ENCODE data around the gene ZIM2. TPM values are rescaled to one million over a fixed set of nuclear protein-coding genes. Genes with fewer than 3 reads are reported as not detected.
A peak's percentile ranks its signal among the peaks of the same experiment; 100 is the strongest.

The ZIM2 gene
- polyA plus RNA-seq, 10 donors: 1.1 to 5.5 (median 2.4) TPM

GRCh38 chr19:56839652-56840450 is 675 bp downstream of the ZIM2 start:
- peak; percentile 93 to 97 (median 95) for DNase-seq

DNA sequence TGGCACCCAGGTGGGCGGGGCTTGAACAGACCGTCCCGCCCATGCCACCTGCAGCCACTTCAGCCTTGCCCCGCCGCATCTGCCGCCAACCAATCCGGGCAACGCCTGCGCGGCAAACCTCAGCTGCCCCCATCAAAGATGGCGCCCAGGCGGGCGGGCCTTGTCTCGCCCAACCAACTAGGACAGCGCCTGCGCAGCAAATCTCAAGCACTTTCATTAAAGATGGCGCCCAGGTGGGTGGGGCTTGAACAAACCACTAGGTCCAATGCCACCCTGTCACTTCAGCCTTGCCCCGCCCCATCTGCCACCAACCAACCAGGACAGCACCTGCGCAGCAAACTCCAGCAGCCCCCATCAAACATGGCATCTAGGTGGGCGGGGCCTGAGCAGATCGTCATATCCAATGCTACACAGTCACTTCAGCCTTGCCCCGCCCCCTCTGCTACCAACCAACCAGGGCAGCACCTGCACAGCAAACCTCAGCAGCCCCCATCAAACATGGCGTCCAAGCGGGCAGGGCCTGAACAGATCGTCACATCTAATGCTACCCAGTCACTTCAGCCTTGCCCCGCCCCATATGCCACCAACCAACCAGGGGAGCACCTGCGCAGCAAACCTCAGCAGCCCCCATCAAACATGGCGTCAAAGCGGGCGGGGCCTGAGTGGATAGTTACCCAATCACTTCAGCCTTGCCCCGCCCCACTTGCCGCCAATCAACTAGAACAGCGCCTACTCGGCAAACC is 1.4 kb downstream of the ZIM2 start:
- peak; percentile 95 to 98 (median 95) for DNase-seq

- peak; percentile 58 to 86 (median 67) for DNase-seq
Measured at GRCh38 chr19:56838024-56838908, 2.3 kb downstream of the ZIM2 start.

DNA sequence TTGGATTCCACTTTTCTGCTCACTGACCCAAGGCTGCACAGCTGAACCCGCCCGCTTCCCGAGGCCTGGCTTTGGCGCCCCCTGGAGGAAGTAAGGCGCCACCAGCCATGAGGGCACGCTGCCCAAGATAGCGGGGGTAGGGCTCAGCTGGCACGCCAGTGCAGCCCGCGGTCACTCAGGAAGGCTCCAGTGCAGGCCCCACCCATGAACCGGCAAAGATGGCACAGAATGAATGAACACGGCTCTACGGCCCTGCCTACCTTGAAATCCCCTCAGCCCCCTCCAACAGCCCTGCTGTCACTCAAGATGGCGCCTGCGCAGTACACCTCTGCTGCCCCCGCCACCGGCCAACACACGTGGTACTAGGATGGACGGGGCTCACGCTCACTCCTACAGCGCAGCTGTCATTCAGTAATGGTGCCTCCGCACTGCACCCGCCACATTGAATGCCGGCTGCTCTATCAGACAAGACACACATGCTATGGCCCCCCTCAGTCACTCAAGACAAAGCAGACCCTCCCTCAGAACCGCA is 3.0 kb downstream of the ZIM2 start:
- DNase-seq: peak; percentile 68 to 88 (median 77)

DNA sequence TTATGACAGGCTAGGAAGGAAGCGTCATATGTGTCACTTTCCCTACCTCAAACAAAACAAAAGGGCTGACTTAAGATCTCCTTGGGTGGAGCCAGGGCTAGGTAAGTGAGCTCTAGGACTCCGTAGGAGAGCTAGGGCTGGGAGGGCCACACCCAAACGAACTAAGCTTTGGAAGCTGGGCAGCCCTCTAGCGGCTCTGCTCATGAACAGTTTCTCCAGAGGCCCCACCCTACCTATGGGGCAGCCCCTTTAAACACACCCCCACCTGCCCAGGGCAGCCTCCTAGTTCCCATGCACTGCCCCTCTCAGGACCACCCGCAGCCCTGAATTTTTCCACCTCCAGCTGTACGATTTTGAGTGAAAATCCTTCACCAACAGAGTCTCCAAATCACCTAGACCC is 3.5 kb downstream of the ZIM2 start:
- peak in 1 of 3 donors; percentile 21 for DNase-seq

DNA sequence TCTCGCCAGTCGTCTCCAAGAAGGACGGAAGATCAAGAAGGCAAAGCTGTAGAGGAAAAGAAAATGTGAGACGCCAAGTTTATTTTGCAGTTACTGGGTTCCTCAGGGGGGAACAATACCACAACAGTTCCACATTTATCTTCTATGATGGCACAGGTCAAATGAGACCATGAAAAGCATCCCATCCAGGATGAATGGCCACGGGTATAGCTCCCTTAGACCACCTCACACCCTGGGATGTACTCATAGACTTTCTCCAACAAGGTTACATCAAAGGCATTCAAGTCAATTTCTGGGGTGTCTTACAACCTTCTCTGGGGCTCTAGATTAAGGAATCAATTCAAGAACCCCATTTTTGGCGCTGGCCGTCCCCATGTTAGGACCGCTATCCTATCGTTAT is 4.5 kb downstream of the ZIM2 start:
- DNase-seq: no peak

DNA sequence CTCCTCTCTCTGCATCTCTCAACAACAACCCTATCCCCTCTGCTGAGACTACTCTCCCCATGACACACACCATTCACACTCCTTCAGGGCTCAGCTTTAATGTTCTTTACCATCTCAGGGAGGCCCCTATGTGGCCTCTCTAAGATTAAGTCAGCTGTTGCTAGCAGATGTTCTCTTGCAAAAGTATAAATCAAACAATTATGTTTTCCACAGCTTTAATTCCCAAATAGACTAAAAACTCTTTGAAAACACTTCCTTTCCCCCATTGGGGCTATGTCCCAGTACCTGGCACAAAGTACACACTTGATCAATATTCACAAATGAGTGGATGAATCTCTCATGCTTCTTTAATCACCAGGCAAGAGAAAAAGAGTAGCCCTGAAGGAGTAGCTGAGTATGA is 5.1 kb downstream of the ZIM2 start:
- peak in 1 of 3 donors; percentile 61 for DNase-seq

GRCh38 chr19:56834564-56835375 is 5.8 kb downstream of the ZIM2 start:
- no peak for DNase-seq

GRCh38 chr19:56832352-56832928 is 8.1 kb downstream of the ZIM2 start:
- no peak for DNase-seq

DNA sequence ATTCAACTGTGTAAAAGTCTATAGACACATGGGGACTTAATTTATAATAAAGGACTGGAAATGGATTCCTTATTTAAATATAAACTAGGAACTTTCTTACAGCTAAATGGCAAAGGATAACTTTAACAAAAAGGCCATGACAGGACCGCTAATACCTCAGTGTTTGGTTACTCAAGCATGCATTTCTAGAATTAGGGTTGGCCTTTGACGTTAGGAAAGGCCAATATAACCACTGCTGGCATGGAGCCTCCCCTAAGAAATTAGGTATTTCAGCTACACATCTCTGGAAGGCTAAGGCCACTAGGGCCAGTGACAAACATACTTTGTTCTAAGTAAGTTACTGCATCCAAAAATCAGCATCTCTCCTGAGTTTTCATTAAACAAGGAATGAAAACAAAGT is 9.3 kb downstream of the ZIM2 start:
- peak in 1 of 3 donors; percentile 46 for DNase-seq

GRCh38 chr19:56829596-56829995 is 10.9 kb downstream of the ZIM2 start:
- no peak for DNase-seq

- DNase-seq: no peak
Measured at GRCh38 chr19:56827708-56828107, 12.8 kb downstream of the ZIM2 start.

DNA sequence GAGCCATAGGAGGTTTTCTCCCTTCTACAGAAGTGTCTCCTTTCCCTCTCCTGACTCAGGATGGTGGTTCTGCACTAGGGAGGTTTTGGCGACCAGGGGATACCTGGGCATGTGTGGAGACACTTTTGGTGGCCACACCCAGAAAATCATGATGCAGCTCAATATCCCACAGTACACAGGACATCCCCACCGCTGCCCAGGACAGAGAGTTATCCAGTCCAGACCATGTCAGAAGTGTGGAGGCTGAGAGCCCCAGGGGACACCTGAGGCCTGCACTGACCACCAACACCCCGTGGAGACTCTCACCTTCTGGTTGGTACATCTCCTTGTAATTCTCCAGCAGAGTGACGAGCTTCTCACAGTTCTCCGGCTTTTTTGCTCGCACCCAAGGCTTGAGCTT is 16.6 kb downstream of the ZIM2 start:
- DNase-seq: no peak

DNA sequence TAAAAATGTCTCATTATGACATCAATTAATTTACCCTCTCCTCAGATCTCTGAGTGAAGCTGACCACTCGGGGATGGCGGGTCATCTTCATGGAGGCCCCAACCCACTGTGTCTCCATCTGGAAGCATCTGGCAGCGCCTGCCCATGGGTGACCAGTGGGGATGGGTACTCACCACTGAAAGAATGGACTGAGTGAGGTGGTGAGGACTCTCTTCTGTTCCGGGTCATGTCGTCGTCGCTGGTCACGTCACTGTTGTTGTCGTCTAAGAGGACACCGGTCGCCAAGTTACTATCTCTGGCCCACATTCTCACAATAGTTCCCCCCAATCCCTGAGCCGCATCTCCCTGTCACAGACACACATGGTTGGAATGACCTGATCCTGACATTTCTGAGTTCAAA is 17.1 kb downstream of the ZIM2 start:
- no peak for DNase-seq

GRCh38 chr19:56822755-56823154 is 17.8 kb downstream of the ZIM2 start:
- DNase-seq: no peak

- DNase-seq: no peak
Measured at GRCh38 chr19:56821675-56822074, 18.9 kb downstream of the ZIM2 start.

DNA sequence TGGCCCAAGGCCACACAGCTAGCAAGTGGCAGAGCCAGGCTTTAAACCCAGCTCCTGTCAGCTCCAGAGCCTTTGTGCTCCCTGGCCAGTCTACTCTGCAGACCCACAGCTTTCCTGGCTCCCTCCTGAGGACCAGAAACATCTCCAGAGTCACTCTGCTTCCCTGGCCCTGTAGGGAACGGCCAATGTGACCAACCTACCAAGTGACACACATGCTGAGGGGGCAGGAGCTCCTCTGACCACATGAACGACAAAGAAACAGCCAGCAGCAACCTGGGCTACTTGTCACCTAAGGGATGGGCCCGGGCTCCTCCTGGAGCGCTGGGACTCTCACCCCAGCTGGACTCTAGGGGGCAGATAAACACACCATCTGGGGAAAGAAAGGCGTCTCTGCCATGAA is 19.3 kb downstream of the ZIM2 start:
- no peak for DNase-seq

- no peak for DNase-seq
Measured at GRCh38 chr19:56819166-56819565, 21.4 kb downstream of the ZIM2 start.

- no peak for DNase-seq
Measured at GRCh38 chr19:56814656-56815055, 25.9 kb downstream of the ZIM2 start.

- no peak for DNase-seq
Measured at GRCh38 chr19:56813531-56813930, 27.0 kb downstream of the ZIM2 start.

DNA sequence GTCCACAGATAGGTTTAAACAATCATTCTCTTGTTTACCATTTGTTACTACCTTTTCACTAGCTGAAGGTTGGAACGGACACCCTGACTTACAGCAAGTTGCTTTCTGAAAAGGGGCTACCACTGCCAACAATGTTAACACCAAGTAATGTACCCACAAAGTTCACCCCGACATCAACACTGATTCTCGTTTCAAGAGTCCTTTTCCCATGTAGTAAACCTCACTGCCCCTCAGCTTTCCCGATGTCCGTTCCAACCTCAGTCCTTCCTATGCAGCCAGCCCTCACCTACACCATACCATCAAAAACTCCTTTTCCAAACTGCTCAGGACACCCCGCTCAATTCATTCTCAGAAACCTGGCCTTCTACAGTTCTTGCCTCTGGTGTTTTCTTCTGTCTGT is 29.0 kb downstream of the ZIM2 start:
- no peak for DNase-seq

All from muscle of back (tissue), 11 donors.